GM19099 (cell line): ENCODE results near the gene FAM76B.
A peak's percentile ranks its signal among the peaks of the same experiment; 100 is the strongest.

ENCODE experiments used
- POLR2A ChIP-seq: IDR thresholded peaks from 3 replicates; pipeline ENCODE4 v1.6.1; 2011; ENCODE audit warnings: low read depth; ENCODE audit not compliant: insufficient read length; ENCODE audit errors: extremely low read depth

Gene FAM76B

DNA sequence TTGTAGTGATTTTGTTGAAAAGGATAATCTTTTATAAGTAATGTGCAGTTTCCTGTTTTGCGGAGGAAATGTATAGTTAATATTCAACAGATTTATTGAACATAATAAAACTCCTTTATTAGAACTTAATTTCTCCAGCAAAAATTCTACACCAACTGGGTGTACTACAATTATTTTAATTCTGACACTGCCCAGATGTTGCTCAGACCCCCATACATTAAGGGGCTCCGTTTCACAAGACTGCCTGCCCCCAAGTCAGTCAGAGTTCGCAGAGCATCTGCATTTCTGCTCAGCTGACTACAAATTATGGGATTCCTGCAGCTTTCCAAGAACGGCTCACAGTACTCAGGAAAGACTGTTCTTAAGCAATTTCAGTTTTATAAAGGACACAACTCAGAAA lies 6.9 kb upstream of the FAM76B start:
- no peak for TF ChIP-seq POLR2A

DNA sequence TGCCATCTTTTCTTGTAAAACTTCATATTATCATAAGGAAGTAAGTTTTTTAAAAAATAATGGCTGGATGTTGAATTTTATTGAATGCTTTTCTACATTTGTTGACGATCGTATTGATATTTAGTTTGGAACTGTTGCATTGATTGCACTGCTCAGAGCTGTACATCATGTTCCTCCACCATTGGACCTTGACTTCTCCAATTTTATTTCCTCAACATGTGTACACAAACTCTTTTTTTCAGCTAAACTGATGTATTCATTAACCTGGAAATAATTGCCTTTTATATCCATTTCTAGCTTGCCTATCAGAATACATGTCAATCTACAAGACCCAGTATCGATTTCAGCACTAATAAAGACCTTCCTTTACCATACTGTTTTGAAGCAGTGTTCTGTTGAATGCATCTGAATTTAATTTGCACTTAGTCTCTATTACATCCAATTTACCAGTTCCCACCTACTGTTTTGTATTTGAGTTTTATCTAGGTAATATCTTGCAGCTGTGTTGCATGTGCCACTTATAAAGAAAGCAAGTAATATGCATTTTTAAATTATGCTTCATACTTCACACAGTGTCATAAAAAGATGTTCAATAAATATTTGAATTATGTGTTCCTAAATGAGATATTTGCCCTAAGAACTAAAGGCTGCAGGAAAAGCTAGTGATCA lies 6.2 kb upstream of the FAM76B start:
- TF ChIP-seq POLR2A: no peak

DNA sequence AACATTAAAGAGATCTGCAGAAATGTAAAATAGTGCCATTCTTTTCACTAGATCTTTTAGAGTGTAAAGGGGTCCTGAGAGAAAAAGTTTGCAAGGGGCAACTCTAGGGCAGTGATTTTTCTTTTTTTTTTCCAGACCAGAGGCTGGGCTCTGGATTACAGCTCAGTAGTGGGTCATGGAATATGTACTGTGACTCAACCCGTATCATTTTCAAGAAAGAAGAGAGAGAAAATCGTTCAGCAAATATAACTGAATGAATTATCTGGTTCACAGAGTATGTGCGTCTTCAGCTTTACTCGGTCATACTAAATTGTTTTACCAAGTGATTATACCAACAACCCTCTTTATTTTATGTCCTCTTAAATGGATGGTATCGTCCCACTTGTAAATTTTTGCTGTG lies 4.5 kb upstream of the FAM76B start:
- no peak for TF ChIP-seq POLR2A

DNA sequence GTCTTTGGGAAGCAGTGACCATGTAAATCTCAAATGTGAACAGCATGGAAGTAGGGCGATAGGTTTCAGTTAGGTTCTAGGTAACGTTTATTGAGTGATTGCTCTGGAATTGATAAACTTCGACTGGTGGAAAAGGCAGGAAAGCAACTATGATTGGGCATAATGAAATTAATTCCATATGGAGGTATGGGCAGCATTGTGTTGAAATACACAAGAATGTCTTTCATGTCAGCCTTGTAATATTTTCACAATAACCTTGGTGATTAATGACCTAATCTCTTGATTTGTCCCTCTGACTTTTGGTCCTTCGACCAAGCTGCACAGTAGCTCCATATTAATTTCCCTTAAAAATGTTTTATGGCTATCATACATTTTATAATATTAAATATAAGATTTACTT lies 3.5 kb upstream of the FAM76B start:
- no peak for TF ChIP-seq POLR2A

DNA sequence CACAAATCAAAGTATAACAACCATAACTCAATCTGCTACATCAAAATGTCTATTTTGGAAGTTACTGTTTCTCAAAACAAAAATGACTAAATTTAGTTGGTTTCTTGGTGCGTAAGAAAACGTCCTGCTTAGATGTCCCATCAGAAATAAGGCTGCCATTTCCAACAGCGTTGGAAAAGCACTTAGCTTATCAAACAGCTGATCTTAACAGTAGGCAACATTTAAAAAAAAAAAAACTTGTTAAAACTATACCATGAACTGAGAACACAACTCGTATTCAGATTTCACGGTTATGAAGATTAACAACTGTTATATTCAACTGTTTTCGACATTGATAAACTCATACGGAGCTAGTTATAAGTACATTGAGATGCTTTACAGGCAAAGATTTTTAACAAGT lies 3.1 kb upstream of the FAM76B start:
- no peak for TF ChIP-seq POLR2A

DNA sequence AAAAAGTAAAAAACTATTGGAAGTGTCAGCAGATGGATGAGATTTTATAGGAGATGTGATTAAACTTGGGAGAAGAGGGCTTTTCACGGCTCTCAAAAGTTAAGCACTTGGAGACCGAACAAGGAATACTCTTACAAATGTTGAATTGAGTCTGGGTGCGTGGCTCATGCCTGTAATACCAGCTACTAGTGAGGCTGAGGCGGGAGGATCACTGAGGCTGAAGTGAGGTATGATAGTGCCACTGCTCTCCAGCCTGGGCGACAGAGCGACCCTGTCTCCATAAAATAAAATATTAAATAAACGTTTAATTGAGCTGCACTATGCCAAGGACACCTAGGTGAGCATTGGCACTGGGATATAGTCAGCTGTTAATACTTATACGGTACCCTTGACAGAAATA lies 2.6 kb upstream of the FAM76B start:
- TF ChIP-seq POLR2A: no peak

DNA sequence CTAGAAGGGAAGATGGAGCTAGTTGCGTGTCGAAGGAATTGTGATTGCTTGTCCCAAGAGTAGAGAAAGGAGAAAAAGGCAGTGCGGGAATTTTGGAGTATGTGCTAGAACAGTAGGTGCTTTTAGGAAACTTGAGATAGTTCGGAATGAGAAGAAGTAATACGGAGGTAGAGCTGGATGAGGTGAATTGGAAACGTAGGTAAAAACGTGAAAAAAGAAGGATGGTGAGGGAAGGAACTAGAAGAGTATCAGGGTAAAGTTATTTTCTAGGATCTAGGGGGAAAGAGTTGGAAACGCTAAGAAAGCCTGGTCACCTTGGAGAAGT lies 2.1 kb upstream of the FAM76B start:
- no peak for TF ChIP-seq POLR2A

DNA sequence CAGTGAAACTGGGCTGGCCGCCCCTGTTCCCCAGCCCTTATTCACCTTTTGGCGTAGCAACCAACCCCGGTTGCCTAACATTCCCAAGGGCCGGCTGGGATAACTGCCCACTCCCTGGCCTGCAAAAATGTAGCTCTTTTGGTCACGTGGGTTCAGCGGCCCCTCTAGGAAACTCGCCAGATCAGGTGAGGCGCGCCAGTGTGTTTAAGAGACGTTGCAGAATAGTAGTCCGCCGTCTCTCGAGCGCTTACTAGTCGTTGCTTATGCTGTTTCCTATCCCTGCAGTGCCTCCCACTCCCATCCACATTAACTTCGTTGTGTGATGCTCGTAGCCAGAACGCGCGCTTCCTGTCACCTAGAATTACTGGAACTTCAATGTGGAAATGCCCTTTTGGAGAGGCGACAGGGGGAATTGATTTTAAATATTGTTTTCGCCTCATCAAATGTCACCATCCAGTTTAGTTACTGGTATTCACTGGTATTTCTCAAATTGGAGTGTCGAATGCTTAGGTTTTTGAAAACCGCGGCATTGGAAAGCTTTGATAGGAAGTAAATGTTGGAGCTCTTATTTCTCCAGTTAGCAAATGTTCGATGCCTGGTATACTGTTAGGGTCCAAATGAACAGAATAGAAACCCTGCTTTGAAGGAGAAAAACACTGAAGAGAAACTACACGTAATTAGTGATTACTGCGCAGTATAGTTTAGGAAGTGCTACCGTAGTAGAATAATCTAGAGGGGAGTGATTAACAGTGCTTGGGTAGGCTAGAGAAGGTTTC lies 1.5 kb upstream of the FAM76B start:
- TF ChIP-seq POLR2A: peak; percentile 36

DNA sequence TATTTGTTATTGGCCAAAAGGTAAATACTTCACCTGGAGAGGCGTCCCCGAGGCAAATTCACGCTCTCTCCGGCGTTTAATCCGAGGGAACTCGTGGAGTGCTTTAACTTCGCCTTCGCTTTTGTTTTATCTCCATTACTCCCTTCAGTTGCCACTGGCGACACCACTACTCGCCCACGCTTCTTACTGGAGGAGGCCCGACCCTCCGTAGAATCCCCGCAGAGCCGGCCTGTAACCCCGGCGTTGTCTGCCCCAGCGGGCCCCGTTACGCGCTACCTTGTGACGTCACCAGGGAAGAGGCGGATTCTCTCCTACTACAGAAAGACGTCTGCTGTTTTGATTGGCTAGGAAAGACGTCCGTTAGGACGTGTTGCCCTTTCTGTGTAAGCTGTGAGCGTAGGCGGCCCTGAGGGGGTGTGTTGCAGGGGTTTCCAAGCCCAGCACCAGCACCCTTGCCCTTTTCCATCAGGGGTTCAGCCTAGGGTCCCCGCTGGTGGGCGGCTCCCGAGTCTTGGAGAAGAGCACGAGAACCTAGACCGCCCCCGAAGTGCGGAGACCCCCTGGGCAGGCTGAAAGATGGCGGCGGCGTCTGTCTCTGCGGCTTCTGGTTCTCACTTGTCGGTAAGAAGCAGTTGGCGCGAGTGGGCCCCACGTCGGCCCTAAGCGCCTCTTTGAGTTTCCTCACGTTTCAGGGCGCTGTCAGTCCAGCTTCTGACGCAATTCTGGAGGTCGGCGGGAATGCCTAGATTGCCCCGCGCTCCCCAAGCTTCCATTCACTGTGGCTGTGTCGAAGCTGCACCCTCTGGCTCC lies 746 bp upstream of the FAM76B start, which contains the start of gene CEP57:
Gene CEP57, plus strand, starts transcription at position 376 of the 810 bp plus-strand sequence. Its CDS starts 201 bp downstream, at position 577.
- TF ChIP-seq POLR2A: peak; percentile 68

DNA sequence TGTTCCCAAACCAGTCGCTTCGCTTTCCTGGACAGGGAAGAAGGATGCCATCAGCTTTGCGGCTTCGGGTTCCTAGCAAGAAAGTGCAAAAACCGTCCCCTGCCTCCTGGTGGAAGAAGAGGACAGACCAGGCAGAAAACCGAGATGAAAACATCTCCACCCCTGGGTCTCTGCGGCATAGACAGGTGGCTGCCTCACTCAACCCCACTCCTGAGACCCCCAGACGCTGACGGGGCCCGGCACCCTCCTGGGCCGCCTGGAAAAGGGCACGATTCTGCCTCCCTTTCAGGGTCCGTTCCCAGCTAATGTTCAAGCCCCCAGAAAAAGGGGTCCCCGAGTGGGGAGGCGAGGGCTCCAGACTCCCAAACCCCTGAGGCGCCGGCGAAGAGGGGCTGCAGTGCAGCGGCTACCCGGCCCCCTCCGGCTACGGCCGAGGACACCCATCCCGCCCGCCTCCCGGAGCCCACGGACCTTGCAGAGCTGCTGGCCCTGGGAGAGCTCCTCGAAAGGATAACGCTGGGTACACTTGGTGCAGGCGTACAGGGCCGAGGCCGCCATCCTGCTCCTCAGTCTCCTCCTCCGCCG lies 569 bp downstream of the FAM76B start:
- no peak for TF ChIP-seq POLR2A

DNA sequence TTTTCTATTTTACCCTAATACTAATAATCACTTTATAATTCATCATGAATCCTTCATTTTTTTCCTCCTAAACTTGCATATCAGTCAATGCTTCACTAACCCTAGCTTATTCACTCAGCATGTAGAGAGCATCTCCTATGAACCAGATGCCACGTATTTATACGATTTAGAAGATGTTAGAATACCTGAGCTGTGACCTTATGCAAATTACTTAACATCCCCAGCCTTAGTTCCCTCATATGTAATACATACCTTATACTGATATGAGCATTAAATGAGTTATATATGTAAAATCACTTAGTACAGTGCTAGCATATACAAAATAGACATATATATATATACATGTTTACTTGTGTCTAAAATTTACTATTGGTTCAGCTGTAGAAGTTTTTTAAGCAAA lies 9.0 kb downstream of the FAM76B start:
- TF ChIP-seq POLR2A: no peak

DNA sequence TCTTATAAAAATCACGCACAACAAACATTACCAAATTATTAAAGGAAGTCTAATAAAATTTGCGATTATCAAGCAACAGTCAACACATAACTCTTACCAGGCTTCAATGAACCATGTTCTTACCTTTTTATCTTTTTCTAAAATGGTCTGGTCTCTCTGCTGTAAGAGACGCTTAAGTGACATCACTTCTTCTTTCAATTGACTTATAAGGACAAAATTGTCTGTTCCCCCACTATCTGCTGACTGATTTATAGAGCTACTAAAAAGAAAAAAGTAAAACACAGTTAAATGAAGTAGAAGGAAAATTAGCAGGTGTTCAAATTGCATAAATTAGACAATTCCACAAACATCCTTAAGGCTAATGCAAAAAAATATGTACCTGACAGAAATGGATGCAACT lies 10.9 kb downstream of the FAM76B start:
- no peak for TF ChIP-seq POLR2A

DNA sequence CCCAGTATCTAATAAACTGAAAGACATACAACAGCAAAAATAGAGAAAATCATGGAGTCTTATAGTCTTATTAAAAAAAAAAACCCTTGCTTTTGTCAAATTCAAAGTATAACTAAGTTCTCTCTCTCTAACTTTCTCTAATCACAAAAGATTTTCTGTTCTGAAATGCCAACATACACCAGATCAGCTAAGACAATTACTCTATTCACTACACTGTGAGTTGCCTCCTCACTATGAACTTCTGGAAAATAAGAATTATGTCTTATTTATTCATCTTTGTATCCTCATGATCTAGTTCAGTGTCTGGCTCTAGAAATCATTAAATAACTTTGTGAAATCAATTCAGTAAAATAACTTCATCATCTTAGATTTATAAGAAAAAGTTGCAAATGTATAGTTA lies 12.7 kb downstream of the FAM76B start:
- no peak for TF ChIP-seq POLR2A

DNA sequence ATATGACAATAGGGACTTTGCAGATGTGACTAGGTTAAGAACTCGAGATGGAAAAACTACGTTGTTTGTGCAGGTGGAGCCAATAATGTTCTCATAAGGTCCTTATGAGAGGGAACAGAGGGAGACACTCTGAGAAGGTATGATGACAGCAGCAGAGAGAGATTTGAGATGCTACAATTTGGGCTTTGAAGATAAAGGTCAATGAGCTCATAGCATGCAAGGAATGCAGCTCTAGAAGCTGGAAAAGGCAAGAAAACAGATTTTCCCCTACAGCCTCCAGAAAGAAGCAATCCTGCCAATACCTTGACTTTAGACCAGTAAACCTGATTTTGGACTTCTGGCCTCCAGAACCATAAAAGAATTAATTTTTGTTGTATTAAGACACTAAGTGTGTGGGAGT lies 21.1 kb downstream of the FAM76B start:
- TF ChIP-seq POLR2A: no peak

DNA sequence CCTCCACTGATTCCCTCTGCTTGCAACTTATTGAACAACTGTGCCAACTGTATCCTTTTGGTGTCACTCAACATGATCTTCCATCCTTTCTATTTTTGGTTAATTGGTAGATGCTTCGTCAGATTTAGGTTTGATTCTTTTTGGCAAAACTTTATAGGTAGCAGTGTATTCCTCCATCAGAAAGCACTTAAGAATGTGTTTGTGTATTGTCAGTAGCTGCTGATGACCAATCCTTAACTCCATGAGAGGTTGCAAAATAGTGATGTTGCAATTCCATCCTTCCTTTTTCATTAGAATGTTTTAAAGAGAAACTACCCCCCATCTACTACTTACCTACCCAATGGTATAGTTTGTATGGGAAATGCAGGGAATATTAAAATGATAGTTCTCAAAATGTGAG lies 22.1 kb downstream of the FAM76B start:
- no peak for TF ChIP-seq POLR2A
